HG02884 (cell line): ENCODE data around the gene KRTAP5-2.

Experiments used
- ATAC-seq: cut with Tn5 transposase; IDR thresholded peaks from one replicate; pipeline ENCODE4 v1.9.1; 2021; ENCODE audit warnings: mild to moderate bottlenecking, moderate library complexity; ENCODE audit not compliant: unreplicated experiment

Gene KRTAP5-2

DNA sequence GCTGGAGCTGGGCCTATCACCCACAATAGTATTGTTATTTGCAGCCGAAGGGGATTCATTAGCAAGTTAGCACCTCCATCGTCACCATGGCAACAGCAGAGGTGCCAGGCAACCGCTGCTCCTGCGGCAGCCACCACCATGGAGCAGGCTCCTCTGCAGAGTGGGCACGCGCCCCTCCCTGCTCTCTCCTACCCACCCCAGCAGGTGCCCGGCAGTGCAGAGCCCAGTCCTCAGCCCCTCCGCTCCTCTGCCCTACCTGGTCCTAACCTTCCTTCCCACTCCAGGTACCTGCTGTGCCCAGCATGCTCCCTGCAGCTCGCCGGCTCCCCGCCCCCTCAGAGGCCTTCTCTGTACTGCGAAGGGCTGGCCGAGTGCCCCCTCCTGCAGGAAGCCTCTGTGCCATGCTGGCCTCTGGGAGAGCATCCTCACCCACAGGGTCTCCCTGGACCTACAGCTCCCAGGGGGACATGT is 29.6 kb downstream of the KRTAP5-2 start:
- no peak for ATAC-seq

DNA sequence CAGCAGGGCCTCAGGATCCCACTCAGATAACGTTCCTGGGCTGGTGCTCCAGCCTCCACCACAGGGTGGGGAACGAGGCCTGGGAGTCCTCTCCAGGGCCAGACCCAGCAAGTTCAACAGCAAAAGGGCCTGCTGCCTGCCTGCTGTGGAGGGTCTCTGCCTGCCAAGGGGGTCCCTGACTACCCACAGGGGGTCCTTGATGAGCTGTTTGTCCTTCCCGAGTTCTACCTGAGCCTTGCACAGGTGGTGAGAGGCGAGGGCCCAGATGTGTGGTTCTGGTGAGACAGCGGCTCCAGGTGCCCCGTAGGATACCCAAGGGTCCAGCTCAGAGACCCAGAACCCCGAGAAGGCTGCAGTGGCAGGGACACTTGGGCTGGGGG is 30.4 kb downstream of the KRTAP5-2 start:
- no peak for ATAC-seq

DNA sequence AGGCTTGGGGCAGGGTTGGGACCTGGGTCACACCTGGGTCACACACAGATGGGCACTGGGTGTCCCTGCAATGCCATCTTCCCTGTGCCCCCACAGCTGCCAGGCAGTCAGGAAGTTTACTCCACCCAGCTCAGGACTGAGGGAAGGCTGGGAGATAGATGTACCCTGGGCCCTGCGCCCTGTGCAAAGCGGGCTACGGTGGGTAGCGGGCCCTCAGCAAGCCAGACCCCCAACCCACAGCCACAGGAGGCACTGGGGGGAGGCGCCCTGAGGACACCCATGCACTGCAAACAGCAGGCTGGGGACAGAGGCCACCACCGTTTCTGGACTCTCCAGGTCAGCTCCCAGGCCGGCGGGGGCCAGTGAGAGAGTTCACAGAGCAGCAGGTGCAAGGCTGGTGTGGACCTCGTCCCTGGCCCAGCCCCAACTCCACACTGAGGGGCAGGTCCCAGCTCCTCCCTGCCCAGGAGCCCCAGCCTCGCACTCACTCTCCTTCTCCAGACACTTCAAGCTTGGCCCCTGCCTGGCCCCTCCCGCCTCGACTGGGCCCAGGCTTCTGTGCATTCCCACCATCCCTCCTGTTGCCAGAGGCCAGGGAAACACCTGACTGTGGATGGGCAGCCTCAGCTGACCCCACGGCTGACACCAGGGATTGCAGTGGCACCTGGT is 30.9 kb downstream of the KRTAP5-2 start:
- no peak for ATAC-seq

DNA sequence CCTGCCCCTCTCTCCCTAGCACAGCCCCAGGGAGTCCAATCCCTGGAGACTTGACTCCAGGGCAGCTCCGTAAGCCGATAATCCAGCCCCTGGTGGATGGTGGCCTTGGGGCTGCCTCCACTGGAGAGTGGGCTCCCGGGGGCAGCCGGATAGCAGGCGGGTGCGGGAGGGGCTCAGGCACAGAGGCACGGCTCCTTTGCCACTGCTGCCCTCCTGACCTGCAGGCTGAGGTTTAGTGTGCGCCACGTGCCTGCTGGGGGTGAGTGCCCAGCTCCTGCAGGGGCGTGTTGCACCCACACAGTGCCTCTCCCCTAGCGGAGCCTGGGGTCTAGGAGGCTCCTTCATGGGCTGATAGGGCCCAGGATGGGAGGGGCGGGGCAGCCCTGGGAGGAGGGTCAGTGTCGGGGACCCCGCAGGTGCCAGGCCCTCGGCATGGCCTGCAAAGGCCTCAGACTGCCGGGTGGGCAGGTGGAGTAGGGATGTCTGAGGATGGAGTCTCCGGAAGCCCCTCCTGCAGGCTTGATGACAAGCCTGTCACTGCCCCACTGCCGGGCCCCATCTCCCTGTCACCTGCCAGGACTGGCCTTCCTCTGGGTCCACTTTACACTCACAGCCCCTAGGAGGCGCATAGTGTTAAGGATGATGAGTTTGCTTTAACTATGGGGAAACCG is 31.6 kb downstream of the KRTAP5-2 start:
- no peak for ATAC-seq

DNA sequence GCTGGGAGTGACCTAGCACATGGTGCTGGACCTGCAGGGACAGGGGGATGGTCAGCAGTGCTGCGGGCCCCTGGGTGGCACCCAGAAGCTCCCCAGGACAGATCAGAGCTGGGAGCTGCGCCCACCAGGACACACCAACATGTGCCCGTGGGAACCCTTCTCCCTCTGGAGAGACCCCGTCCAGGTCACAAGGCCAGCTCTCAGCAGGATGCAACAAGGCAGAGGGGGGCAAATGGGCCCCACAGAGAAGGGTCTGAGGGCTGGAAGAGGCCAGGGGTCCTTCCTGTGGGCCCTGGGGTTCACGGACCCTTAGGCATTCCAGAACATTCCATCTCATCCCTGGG is 32.2 kb downstream of the KRTAP5-2 start:
- ATAC-seq, result no peak

DNA sequence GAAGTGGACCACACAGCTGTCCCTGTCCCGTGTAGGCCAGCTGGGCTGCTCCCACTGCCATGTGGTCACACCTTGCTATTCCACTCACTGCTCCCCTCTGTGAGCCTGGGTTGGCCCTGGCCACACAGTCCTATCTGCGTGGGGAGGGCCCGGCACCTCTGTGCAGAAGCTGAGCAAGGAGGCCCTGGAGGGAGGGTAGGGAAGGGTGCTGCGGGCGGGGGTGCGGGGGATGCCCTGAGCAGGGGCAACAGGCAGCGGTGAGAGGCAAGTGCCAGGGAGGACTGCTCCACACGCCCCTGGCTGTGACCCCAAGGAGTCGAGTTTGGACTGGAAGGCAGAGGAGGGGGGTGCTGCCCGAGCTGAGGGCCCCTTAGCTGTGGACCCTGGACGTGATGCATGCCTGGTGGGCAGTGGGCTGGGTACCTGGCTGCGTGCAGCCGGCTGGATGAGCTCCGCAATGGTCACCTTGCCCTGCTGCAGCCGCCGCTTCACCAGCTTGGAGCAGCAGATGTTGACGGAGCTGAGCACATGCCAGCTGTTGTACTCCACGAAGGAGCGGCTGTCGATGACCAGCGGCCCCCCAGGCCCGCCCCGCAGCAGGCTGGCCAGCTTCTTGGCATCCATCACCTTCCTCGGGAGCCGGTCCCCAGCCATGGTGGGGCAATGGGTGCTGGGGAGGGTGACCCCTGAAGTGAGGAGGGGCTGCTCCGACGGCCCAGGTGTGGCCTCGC is 32.8 kb downstream of the KRTAP5-2 start:
- ATAC-seq, result no peak

DNA sequence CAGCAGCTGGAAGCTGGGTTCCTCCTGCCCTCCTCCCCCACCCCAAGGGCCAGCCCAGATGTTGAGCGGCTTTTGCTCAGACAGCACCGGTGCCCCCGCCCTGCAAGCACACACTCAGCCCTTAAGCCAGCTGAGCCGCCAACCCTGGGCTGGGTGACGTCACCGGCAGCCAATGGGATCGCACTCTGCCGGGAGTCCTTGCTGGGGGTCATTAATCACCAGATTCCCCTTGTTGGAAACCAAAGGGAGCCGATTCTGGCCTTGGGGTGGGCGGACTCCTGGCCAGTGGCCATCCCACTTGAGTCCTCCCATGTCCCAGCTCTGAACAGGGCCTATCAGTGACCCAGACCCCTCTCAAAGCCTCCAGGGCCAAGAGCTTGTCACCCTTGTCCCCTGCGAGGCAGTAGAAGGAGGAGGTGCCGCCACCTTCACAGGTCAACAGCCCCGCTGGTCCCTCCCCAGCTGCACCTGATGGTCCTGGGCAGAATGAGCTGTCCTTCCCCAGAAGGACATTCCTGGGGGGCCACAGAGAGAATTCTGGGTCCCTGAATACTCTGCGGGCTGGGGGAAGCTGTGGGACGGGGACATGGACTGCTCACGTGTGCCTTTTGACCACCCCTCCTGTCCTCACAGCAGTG is 33.4 kb downstream of the KRTAP5-2 start:
- ATAC-seq, result no peak

DNA sequence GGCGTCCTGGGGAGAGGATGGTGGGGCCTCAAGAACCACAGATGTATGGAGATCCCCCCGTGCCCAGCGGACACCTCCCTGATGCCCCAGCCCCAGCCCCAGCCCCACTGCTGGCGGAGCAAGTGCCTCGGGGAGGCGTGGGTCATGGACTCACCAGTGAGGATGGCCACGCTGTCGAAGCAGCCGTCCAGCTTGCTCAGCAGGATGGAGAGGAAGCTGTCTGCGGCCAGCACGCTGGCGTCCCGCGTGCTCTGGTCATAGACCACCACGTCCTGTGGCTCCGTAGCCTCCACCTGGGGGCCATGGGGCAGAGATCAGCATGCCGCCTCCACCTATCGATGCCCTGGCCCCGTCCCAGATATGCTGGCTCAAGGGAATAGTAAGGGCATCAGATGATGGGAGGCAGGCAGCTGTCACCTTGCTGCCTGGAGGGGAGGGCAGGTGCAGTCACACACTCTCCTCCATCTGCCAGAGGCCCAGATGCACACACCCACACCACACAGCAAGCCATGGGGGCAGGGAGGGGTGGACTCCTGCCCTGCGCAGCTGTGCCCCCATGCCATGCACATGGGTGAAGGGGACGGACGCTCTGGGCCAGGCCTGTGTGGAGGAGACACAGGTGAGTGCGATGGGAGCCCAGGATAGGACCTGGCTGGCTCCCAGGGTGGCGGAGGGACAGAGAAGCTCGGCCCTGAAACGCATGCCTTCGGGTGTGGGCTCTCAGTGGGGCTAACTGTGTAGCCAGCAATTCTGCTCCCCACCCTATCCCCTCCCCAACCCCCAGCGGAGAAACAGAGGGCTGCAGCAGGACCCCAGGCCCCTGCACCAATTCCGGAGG is 34.2 kb downstream of the KRTAP5-2 start:
- no peak for ATAC-seq

DNA sequence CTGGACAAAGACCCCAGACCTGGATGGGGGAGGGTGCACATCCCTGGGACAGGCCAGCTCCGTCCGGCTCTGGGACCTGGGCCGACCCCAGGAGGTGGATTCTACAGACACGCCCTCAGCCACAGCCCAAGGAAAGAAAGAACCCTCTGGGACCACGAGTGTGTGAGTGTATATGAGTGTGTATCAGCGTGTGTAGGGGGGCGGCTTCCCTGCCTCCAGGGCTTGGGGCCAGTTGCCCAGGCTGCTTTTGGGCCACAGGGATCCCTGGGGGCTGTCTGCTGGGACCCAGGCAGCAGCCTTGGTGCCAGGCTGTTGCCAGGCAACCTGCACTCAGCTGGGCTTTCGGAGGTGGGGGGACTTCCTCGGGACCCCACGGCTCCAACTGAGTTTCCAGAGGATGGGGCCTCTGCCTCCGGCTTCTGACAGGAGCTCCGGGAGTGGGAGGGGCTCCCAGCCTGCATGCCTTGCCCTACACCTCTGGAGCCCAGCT is 34.9 kb downstream of the KRTAP5-2 start:
- ATAC-seq, result no peak

DNA sequence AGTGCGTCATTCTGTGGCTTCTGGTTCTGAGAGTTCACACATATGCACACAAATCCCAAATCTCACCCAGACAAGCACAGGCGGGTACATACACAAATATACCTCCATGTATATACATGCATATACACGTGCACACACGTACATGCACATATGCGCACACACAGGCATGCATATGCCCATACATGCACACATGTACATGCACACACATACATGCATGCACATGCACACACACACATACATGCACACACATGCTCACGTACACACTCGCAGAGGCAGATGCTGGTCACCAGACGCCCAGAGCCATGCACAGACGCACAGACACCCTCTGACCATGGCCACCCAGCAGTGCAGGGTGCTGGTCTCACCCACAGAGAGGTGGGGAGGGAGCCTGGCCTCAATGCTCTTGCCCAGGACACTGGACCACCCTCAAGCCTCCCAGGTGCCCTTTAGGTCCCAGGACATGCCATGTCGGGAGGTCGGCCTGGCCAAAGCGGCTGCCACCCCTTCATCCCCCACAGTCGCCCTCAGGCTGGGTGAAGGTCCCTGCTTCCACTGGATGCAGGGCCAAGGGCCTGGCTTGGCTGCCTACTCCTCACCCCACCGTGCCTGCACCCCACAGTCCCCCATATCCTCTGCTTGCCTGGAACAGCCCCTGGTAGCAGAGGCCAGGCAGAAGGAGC is 35.5 kb downstream of the KRTAP5-2 start:
- ATAC-seq, result no peak

DNA sequence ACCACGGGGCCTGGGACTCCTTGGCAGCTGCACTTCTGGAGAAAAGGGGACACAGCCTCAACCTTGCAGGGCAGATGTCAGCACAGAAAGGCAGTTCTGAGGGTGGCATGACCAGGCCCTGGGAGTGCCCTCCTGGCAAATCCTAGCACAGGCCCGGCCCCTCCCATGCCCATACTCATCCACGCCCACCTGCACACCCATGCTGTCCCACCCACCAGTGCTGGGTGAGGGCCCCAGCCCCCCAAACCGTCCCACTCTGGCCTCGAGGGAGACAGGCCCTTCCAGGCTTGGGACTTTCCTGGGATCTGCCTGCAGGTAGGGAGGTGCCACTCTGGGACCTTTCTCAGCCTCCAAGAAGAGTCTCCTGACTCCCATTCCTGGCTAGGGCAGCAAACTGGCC is 36.1 kb downstream of the KRTAP5-2 start:
- ATAC-seq, result no peak

DNA sequence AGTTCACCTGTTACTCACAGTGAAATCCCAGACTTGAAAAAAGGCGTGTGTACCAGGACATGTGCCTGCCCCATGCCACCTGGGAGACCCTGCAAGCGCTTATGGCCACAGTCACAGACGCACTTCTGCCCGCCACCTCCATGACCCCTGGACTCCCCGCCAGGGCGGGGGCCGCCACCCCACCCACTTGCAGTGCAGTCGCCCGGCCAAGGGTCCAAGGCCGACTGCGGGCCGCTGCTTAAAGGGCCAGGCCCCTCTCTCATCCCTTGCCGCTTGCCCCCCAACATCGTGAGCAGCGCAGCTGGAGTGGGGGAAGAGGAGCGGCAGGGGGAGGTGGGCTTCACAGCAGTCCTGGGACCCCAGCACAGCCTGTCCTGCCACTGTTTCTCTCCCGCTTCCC is 36.8 kb downstream of the KRTAP5-2 start:
- ATAC-seq, result no peak

DNA sequence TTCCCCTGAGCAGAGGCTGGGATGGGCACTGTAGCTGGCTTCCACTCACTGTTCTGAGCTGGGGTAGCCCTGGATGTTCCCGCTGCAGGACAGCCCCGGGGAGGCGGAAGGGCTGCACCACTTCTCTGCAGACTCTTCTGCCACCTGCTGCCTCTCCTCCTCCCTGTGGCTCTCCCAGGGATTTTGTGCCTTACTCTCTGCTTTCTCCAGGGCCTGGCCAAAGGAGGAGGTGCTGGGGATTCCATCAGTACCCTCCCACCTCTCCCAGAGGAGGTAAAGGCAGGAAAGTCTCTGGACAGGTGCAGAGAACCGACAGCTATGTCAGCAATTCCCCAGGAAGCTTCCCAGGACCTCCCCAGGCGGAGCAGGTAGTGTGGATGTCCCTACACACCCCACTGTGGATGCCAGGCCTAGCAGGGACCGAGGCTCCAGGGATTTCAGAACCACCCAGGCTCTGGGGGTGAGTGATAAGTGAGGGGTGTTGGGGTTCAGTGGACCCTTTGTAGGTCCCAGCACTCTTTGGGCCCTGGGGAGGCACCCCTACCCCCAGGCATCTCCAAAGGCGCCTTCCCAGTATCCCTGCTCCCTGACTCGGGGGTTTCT is 37.3 kb downstream of the KRTAP5-2 start:
- no peak for ATAC-seq

DNA sequence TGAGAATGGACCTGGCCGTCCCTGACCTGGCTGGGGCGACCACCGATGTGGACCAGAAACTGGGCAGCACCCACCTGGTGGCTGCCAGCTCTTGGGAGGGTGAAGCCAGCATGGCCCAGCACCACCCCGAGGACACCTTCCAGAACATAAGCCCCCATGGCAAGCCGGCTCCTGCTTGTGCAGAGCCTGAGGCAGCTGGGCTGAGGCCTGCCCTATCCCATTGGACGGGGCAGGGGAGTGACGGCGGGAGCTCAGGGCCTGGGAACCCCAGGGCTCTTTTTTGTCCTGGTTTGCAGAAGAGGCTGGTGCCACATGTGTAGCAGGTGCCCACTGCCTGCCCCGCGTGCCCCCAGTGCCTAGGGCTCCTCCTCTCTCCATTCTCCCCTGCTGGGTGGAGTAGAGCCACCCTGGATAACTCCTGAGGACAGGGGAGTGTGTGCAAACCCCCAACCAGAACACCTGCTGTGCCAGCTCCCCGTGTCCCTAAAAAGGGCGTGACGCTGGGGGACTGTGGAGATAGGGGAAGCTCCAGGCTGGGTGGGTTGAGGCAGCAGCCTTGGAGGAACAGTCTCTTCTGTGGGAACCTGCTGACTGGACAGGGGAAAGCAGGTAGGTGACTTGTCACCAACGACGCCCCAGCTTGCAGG is 38.0 kb downstream of the KRTAP5-2 start:
- no peak for ATAC-seq

DNA sequence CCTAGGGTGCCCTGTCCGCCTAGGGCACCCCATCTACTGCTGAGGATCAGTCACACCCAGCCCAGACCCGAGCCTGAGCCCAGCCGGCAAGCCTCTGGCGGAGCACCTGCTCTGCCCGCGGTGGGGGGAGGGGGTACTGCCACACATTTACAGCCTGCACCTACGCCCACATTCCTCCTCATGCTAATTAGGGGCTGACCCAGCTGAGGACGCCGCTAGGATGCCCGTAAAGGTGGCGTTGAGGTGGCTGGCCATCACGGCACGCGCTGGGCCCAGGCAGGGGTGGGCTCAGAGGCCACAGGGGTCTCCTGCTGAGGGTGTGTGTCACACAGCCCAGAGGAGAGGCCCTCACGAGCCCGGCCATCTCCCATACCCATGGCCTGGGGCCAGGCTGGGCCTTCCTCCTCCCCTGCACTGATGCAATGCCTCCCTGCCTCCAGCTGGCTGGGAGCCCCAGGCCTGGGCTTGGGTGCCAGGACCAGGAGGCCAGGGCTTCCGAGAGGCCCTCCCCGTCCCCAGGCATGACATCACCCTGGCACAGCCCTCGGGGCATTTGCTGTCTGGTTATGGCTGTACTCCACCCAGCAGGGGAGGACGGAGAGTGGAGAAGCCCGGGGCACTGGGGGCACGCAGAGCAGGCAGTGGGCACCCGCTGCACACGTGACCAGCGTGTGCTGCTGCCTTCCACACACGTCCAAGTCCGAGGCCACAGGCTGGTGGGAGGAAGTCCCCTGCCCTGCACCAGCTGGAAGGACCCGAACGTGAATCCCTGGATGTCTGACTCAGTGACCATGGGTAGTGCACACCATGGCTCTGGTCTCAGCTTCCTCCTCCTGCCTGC is 38.8 kb downstream of the KRTAP5-2 start:
- no peak for ATAC-seq

DNA sequence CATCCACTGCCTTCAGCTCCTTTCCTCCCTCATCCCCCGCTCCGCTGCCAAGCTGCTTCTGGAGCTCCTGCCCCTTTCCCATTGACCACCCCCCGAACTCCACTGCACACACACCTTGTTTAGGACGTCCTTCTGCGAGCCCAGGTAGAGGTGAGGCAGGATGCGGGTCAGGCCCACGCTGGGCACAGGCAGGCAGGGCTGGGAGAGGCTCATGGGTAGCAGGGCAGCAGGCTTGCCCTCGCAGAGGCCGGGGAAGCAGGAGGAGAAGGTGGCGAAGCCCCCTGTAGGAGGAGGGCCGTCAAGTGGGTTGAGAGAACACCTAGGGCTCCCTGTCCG is 39.4 kb downstream of the KRTAP5-2 start:
- no peak for ATAC-seq

DNA sequence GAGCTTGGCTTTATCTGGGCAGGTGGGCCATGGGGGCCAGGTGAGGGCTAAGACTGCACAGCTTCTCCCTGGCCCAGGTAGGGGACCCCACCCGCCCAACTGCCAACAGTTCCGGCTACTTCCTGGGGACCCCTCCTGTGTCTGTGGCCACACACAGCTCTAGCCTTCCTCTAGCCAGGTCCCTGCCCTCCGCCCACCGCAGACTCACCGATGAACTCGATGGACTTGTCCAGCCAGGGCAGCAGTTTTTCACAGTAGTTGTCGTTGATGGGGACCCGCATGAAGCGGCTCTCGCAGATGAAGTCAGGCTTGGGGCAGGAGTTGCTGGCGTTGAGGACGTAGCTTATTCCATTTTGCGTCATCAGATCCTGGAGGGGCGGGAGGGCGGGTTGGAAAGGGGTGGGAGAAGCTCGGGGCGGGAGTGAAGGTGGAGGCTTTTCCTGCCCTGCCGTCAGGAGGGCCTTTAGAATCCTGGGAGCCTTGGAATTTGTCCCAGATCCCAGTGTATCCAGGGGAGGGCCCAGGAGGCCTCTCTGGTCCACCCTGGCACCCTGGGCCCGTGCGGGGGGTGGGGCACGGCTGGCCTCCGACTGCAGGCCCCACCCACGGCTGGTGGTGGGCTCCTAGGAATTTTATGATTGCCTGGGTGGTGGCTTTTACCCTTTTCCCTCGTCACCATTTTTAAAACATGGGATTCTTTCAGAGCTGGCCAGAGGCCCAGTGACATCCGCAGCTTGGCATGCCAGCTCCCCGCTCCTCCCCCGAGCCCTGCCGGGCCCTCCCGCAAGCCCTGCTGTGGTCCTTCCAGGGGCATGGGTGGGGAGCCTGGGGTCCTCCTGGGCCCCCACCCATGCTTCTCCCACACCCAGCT is 40.0 kb downstream of the KRTAP5-2 start:
- no peak for ATAC-seq
